Panc1 (cell line): Measurements from ENCODE around the gene RASGRF2. TPM values are rescaled to one million over a fixed set of nuclear protein-coding genes. Genes with fewer than 3 reads are reported as not detected.

Source experiments
- ATAC-seq: fragments of 200-7000 bp; cut with Tn5 transposase; 2 replicates; pipeline ENCODE4 v1.9.1; 2020; ENCODE audit warnings: mild to moderate bottlenecking, moderate library complexity
- BruUV-seq: library from RNA; stranded (reverse); fragments of 400-500 nt; replicated peaks from 2 replicates; lab custom pipeline; 2021; lab: Mats Ljungman, UMichigan
- CTCF ChIA-PET: fragments of 300-600 bp; sonication (Branson Sonifier 250); formaldehyde crosslinking; loops from one replicate; lab custom pipeline; 2022; ENCODE audit warnings: antibody characterized with exemption; lab: Charles Lee
- POLR2A ChIA-PET: fragments of 300-600 bp; sonication (Branson Sonifier 250); formaldehyde crosslinking; loops from one replicate; lab custom pipeline; 2022; ENCODE audit warnings: antibody characterized with exemption; lab: Charles Lee
- DNase-seq: peaks from one replicate; pipeline ENCODE4 v3.0.0-alpha.2; 2010; ENCODE audit warnings: low read depth, low spot score
- H3K27ac ChIP-seq: 2 replicates; pipeline ENCODE4 v1.5.1; 2011; ENCODE audit warnings: mild to moderate bottlenecking, low read length, inconsistent platforms
- H3K27me3 ChIP-seq: fragments of 200-500 bp; sonication (Bioruptor generic); 2 replicates; pipeline ENCODE4 v1.6.0; 2014; ENCODE audit warnings: low read length, inconsistent platforms; ENCODE audit not compliant: control insufficient read depth, insufficient read depth
- H3K36me3 ChIP-seq: fragments of 200-500 bp; sonication (Bioruptor generic); 2 replicates; pipeline ENCODE4 v1.5.1; 2014; ENCODE audit warnings: inconsistent platforms, mild to moderate bottlenecking, low read length, moderate library complexity; ENCODE audit not compliant: control insufficient read depth, insufficient read depth
- H3K4me1 ChIP-seq: 2 replicates; pipeline ENCODE4 v1.5.1; 2011; ENCODE audit warnings: inconsistent platforms, mild to moderate bottlenecking, low read length, moderate library complexity; ENCODE audit not compliant: control insufficient read depth, insufficient read depth
- H3K4me3 ChIP-seq, 2 experiments: 2 replicates each; pipeline ENCODE4 v1.5.1; 2011 to 2012; ENCODE audit warnings: low read depth in 2 of 2, low read length in 2 of 2, mild to moderate bottlenecking in 2 of 2, inconsistent platforms in 1 of 2, moderate library complexity in 1 of 2
- H3K9me3 ChIP-seq: fragments of 200-500 bp; sonication (Bioruptor generic); 2 replicates; pipeline ENCODE4 v1.5.1; 2014; ENCODE audit warnings: low read depth, mild to moderate bottlenecking, inconsistent platforms, low read length, moderate library complexity; ENCODE audit not compliant: control insufficient read depth, insufficient read depth
- CTCF ChIP-seq: fragments of 450-650 bp; IDR thresholded peaks from 2 replicates; pipeline ENCODE4 v1.5.1; 2017; ENCODE audit warnings: mild to moderate bottlenecking
- POLR2AphosphoS5 ChIP-seq: IDR thresholded peaks from 2 replicates; pipeline ENCODE4 v1.6.1; 2012; ENCODE audit warnings: mild to moderate bottlenecking, low read depth, low read length, moderate library complexity
- REST ChIP-seq, 2 experiments: IDR thresholded peaks; 2 replicates each; pipeline ENCODE4 v1.6.1; 2011 to 2012; ENCODE audit warnings: low read depth in 2 of 2, control low read depth in 1 of 2, low read length in 1 of 2, mild to moderate bottlenecking in 1 of 2, moderate library complexity in 1 of 2; ENCODE audit not compliant: insufficient read depth in 1 of 2
- SIN3A ChIP-seq: IDR thresholded peaks from 2 replicates; pipeline ENCODE4 v1.6.1; 2012; ENCODE audit warnings: low read depth, mild to moderate bottlenecking, low read length, moderate library complexity, borderline replicate concordance; ENCODE audit not compliant: insufficient read depth
- TCF7L2 ChIP-seq: IDR thresholded peaks from 2 replicates; pipeline ENCODE4 v1.6.1; 2011; ENCODE audit warnings: mild to moderate bottlenecking, low read depth, low read length, inconsistent platforms
- in situ Hi-C: cut with HindIII; loops from 2 replicates; pipeline ENCODE4 v1.10.0; 2016; ENCODE audit warnings: low sequenced_read_pairs, low pct_unique_long_range_greater_than_20kb
- intact Hi-C: fragments of 100-400 bp; cut with micrococcal nuclease; formaldehyde crosslinking; loops from one replicate; pipeline ENCODE4 v1.10.0; 2022; ENCODE audit not compliant: unreplicated experiment
- total RNA-seq: library from RNA; stranded (reverse); gene quantifications from one replicate; pipeline ENCODE4 v1.2.1, GENCODE V29; 2021; ENCODE audit not compliant: unreplicated experiment

RASGRF2 gene
- total RNA-seq, 1 experiment from 2014 or later = 4.7 TPM

GRCh38 chr5:81251922-81252321 lies 291.8 kb downstream of the RASGRF2 start:
- intact Hi-C loops (no loop called here), in situ Hi-C loops (no loop called here)
- no peaks in the 10 kb centered on the region for H3K4me1 ChIP-seq
- TF ChIP-seq POLR2AphosphoS5 (no peak), CTCF (no peak), SIN3A (no peak), TCF7L2 (no peak), REST (IDR thresholded peaks at IDR 0.05; ENCODE audit: insufficient read depth in 1 of 2, low read depth in 2 of 2, low read length in 1 of 2) (no peak)
- H3K27ac ChIP-seq = no peak overlapping the region
- H3K9me3 ChIP-seq = no peaks in the 10 kb centered on the region
- ATAC-seq = no peak
- H3K4me3 ChIP-seq = no peak overlapping the region
- H3K36me3 ChIP-seq = no peaks in the 10 kb centered on the region
- POLR2A ChIA-PET = no interaction called here
- no peaks in the 10 kb centered on the region for H3K27me3 ChIP-seq
- CTCF ChIA-PET = no interaction called here
- DNase-seq = no peak
- no TSS peak for BruUV-seq

GRCh38 chr5:81252904-81253303 lies 292.7 kb downstream of the RASGRF2 start:
- BruUV-seq = no TSS peak
- Histone ChIP-seq H3K36me3 (no peaks in the 10 kb centered on the region), H3K27ac (no peak overlapping the region), H3K4me3 (no peak overlapping the region), H3K9me3 (no peaks in the 10 kb centered on the region), H3K4me1 (no peaks in the 10 kb centered on the region), H3K27me3 (no peaks in the 10 kb centered on the region)
- DNase-seq (no peak), ATAC-seq (no peak)
- POLR2A ChIA-PET = interaction anchor here (0.6 kb wide), 1 partner anchor 544 kb away, joined by 9 read pairs; no protein-coding TSS in a partner anchor
- TF ChIP-seq SIN3A (no peak), TCF7L2 (no peak), CTCF (no peak), REST (IDR thresholded peaks at IDR 0.05; ENCODE audit: insufficient read depth in 1 of 2, low read depth in 2 of 2, low read length in 1 of 2) (no peak), POLR2AphosphoS5 (no peak)
- CTCF ChIA-PET = interaction anchor here (0.6 kb wide), 1 partner anchor 51 kb away, joined by 3 read pairs; no protein-coding TSS in a partner anchor
- in situ Hi-C loops = no loop called here
- intact Hi-C loops = no loop called here
